ENCODE measurements around the gene ME2. TPM values are rescaled to one million over a fixed set of nuclear protein-coding genes. Genes with fewer than 3 reads are reported as not detected.
"Not testable (repeated sequence)": the region's sequence is repeated elsewhere in the genome, so short reads cannot be mapped to it uniquely, and the experiment has no call there.

Gene ME2
- total RNA-seq, 1 experiment from 2014 or later: 49.4 TPM

DNA sequence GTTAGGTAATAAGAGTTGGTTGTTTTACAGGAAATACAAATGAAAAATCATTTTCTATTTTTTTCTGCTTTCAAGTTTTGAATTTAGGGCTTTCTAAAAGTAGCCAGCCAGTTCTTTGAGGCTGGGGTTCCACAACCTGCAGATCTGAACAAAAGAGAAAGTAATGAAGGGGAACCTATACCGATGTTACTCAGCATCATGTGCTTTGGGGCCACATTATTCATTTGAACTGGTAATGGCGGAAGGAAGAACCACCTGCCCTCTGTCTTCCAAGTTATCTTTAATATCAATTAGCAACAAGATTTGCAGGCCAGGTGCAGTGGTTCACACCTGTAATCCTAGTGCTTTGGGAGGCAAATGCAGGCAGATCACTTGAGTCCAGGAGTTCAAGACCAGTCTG is 46.2 kb upstream of the ME2 start:
- H3K4me1 Mint-ChIP-seq: peaks cover 5 to 11% of the 10 kb centered on the region in 2 experiments
- no peak overlapping the region for H3K18ac ChIP-seq (ENCODE audit: insufficient read length, low read depth, low read length)
- no peak for DNase-seq
- H3K27me3 ChIP-seq (ENCODE audit: insufficient read depth, low read length): no peaks in the 10 kb centered on the region
- H3K4me2 ChIP-seq (ENCODE audit: insufficient read depth, insufficient read length, low read length): no peak overlapping the region
- no peak overlapping the region for H3K4ac ChIP-seq (ENCODE audit: low read depth, low read length)
- no peak overlapping the region for H3K4me3 Mint-ChIP-seq
- H2AK5ac ChIP-seq (ENCODE audit: insufficient read length, low read length): no peak overlapping the region
- no peak for TF ChIP-seq CTCF (conservative IDR thresholded peaks at IDR 0.05)
- H3K79me1 ChIP-seq (ENCODE audit: insufficient read depth, low read depth, low read length, poor library complexity, severe bottlenecking): no peaks in the 10 kb centered on the region
- no peaks in the 10 kb centered on the region for H3K23me2 ChIP-seq (ENCODE audit: insufficient read length, low read depth, low read length, poor library complexity, severe bottlenecking)
- no peak overlapping the region for H4K5ac ChIP-seq (ENCODE audit: insufficient read length, low read depth, low read length)
- H3T11ph ChIP-seq (ENCODE audit: low read length): no peak overlapping the region
- H3K14ac ChIP-seq (ENCODE audit: insufficient read depth, low read length): no peak overlapping the region
- H3K27me3 Mint-ChIP-seq (ENCODE audit: low read depth): no peaks in the 10 kb centered on the region
- H3K4me1 ChIP-seq (ENCODE audit: insufficient read depth, low read length): no peaks in the 10 kb centered on the region
- no CpG with 5 or more reads among the region's 2 CpGs for WGBS (ENCODE audit: extremely low coverage, insufficient read length, low lambda C conversion rate)
- no peak overlapping the region for H3K56ac ChIP-seq (ENCODE audit: insufficient read length, low read depth, low read length)
- no peak overlapping the region for H2BK12ac ChIP-seq (ENCODE audit: insufficient read length, low read depth, low read length)
- no peaks in the 10 kb centered on the region for H3K9me3 Mint-ChIP-seq
- no peak overlapping the region for H3K9ac ChIP-seq (ENCODE audit: extremely low read depth, insufficient read length, low read length)
- no peaks in the 10 kb centered on the region for H3K79me2 ChIP-seq (ENCODE audit: insufficient read depth, low read length)
- H3K9me3 ChIP-seq (ENCODE audit: control insufficient read depth, low read depth, low read length): no peaks in the 10 kb centered on the region
- no peak overlapping the region for H3K23ac ChIP-seq (ENCODE audit: insufficient read length, low read depth, low read length)
- no peaks in the 10 kb centered on the region for H4K20me1 ChIP-seq (ENCODE audit: control insufficient read depth, insufficient read depth, insufficient read length)
- H2BK120ac ChIP-seq (ENCODE audit: low read depth, low read length, poor library complexity, severe bottlenecking): no peak overlapping the region
- H2BK20ac ChIP-seq (ENCODE audit: low read depth, low read length, poor library complexity, severe bottlenecking): no peak overlapping the region
- no peak overlapping the region for H3K27ac Mint-ChIP-seq
- no peaks in the 10 kb centered on the region for H3K36me3 Mint-ChIP-seq (ENCODE audit: insufficient read depth in 1 of 3, low read depth in 3 of 3)
- no peak overlapping the region for H2AFZ ChIP-seq (ENCODE audit: low read length)
- no peak overlapping the region for H3K27ac ChIP-seq (ENCODE audit: insufficient read length, low read depth, low read length)
- no peak overlapping the region for H2BK5ac ChIP-seq (ENCODE audit: insufficient read length, low read length)
- no peak overlapping the region for H2BK15ac ChIP-seq (ENCODE audit: low read depth, low read length)
- H4K8ac ChIP-seq (replicated peaks; ENCODE audit: insufficient read length, low read depth, low read length): no peak overlapping the region
- H4K91ac ChIP-seq (ENCODE audit: insufficient read length, low read depth, low read length): no peak overlapping the region

DNA sequence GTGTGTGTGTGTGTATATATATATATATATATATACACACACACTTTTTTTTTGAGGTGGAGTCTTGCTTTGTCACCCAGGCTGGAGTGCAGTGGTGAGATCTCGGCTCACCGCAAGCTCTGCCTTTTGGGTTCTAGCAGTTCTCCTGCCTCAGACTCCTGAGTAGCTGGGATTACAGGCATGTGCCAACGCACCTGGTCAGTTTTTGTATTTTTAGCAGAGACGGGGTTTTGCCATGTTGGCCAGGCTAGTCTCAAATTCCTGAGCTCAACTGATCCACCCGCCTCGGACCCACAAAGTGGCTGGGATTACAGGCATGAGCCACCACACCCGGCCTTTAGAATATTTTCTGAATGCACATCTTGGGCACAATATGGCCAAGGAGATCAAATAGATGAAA is 45.4 kb upstream of the ME2 start:
- H3K4me1 ChIP-seq (ENCODE audit: insufficient read depth, low read length); H3K4me3 Mint-ChIP-seq; H4K20me1 ChIP-seq (ENCODE audit: control insufficient read depth, insufficient read depth, insufficient read length); H2AFZ ChIP-seq (ENCODE audit: low read length); H4K8ac ChIP-seq (replicated peaks; ENCODE audit: insufficient read length, low read depth, low read length); H3K23me2 ChIP-seq (ENCODE audit: insufficient read length, low read depth, low read length, poor library complexity, severe bottlenecking); H2BK5ac ChIP-seq (ENCODE audit: insufficient read length, low read length); H3K9me3 ChIP-seq (ENCODE audit: control insufficient read depth, low read depth, low read length); H3K4me2 ChIP-seq (ENCODE audit: insufficient read depth, insufficient read length, low read length); H3K79me2 ChIP-seq (ENCODE audit: insufficient read depth, low read length); H3K27me3 Mint-ChIP-seq (ENCODE audit: low read depth); H4K91ac ChIP-seq (ENCODE audit: insufficient read length, low read depth, low read length); H3K27me3 ChIP-seq (ENCODE audit: insufficient read depth, low read length); DNase-seq; H3K27ac Mint-ChIP-seq; H3K4ac ChIP-seq (ENCODE audit: low read depth, low read length); H2BK12ac ChIP-seq (ENCODE audit: insufficient read length, low read depth, low read length); H4K5ac ChIP-seq (ENCODE audit: insufficient read length, low read depth, low read length); H2AK5ac ChIP-seq (ENCODE audit: insufficient read length, low read length); H3K18ac ChIP-seq (ENCODE audit: insufficient read length, low read depth, low read length); H2BK15ac ChIP-seq (ENCODE audit: low read depth, low read length); H3T11ph ChIP-seq (ENCODE audit: low read length); H3K79me1 ChIP-seq (ENCODE audit: insufficient read depth, low read depth, low read length, poor library complexity, severe bottlenecking); H3K23ac ChIP-seq (ENCODE audit: insufficient read length, low read depth, low read length); H2BK120ac ChIP-seq (ENCODE audit: low read depth, low read length, poor library complexity, severe bottlenecking); H2BK20ac ChIP-seq (ENCODE audit: low read depth, low read length, poor library complexity, severe bottlenecking); H3K56ac ChIP-seq (ENCODE audit: insufficient read length, low read depth, low read length); H3K14ac ChIP-seq (ENCODE audit: insufficient read depth, low read length); H3K9ac ChIP-seq (ENCODE audit: extremely low read depth, insufficient read length, low read length); H3K36me3 Mint-ChIP-seq (ENCODE audit: insufficient read depth in 1 of 3, low read depth in 3 of 3); H3K9me3 Mint-ChIP-seq; H3K27ac ChIP-seq (ENCODE audit: insufficient read length, low read depth, low read length): not testable (repeated sequence)
- peaks cover 5 to 11% of the 10 kb centered on the region in 2 experiments for H3K4me1 Mint-ChIP-seq
- WGBS (ENCODE audit: extremely low coverage, insufficient read length, low lambda C conversion rate): no CpG with 5 or more reads among the region's 7 CpGs

Measured in H9 (cell line).